GM18858 (cell line): ENCODE measurements around the gene NUDT3.
"Not testable (repeated sequence)": the region's sequence is repeated elsewhere in the genome, so short reads cannot be mapped to it uniquely, and the experiment has no call there.

Experiments used
- ATAC-seq: cut with Tn5 transposase; IDR thresholded peaks from one replicate; pipeline ENCODE4 v1.9.1; 2021; ENCODE audit not compliant: unreplicated experiment

Gene NUDT3

GRCh38 chr6:34393191-34393965, 909 bp upstream of the NUDT3 start:
- no peak for ATAC-seq

- peak; percentile 11 for ATAC-seq
Observed at GRCh38 chr6:34391786-34392496, 528 bp downstream of the NUDT3 start.

GRCh38 chr6:34391473-34391785, 1.0 kb downstream of the NUDT3 start:
- no peak for ATAC-seq

- no peak for ATAC-seq
Observed at GRCh38 chr6:34390531-34391472, 1.7 kb downstream of the NUDT3 start.

- no peak for ATAC-seq
Observed at GRCh38 chr6:34389034-34389433, 3.4 kb downstream of the NUDT3 start.

GRCh38 chr6:34388421-34388820, 4.0 kb downstream of the NUDT3 start:
- no peak for ATAC-seq

GRCh38 chr6:34386316-34387137, 5.9 kb downstream of the NUDT3 start:
- no peak for ATAC-seq

- ATAC-seq: no peak
Observed at GRCh38 chr6:34385793-34386195, 6.7 kb downstream of the NUDT3 start.

GRCh38 chr6:34384321-34385153, 7.9 kb downstream of the NUDT3 start:
- no peak for ATAC-seq

- ATAC-seq: no peak
Observed at GRCh38 chr6:34383656-34384320, 8.7 kb downstream of the NUDT3 start.

- ATAC-seq: no peak
Observed at GRCh38 chr6:34383161-34383631, 9.3 kb downstream of the NUDT3 start.

- ATAC-seq: no peak
Observed at GRCh38 chr6:34381081-34381480, 11.4 kb downstream of the NUDT3 start.

- ATAC-seq: no peak
Observed at GRCh38 chr6:34378470-34378869, 14.0 kb downstream of the NUDT3 start.

- no peak for ATAC-seq
Observed at GRCh38 chr6:34377984-34378383, 14.5 kb downstream of the NUDT3 start.

- not testable (repeated sequence) for ATAC-seq
Observed at GRCh38 chr6:34377571-34377970, 14.9 kb downstream of the NUDT3 start.

GRCh38 chr6:34375833-34376232, 16.6 kb downstream of the NUDT3 start:
- no peak for ATAC-seq

GRCh38 chr6:34374508-34374907, 18.0 kb downstream of the NUDT3 start:
- no peak for ATAC-seq

- no peak for ATAC-seq
Observed at GRCh38 chr6:34374069-34374468, 18.4 kb downstream of the NUDT3 start.

GRCh38 chr6:34373511-34373910, 19.0 kb downstream of the NUDT3 start:
- no peak for ATAC-seq
